GM12873 (cell line): ENCODE measurements around the gene MYOT.

ENCODE experiments used
- CTCF ChIP-seq: IDR thresholded peaks from 2 replicates; pipeline ENCODE4 v1.5.1; 2012; ENCODE audit warnings: low read depth, mild to moderate bottlenecking, moderate library complexity, low read length, control low read depth; ENCODE audit not compliant: insufficient read depth; ENCODE audit errors: missing control alignments

Gene MYOT

GRCh38 chr5:137856916-137857862, 10.5 kb upstream of the MYOT start:
- no peak for TF ChIP-seq CTCF

GRCh38 chr5:137858223-137858916, 9.3 kb upstream of the MYOT start:
- TF ChIP-seq CTCF, result no peak

GRCh38 chr5:137858954-137859353, 8.7 kb upstream of the MYOT start:
- TF ChIP-seq CTCF, result no peak

GRCh38 chr5:137862251-137862650, 5.4 kb upstream of the MYOT start:
- no peak for TF ChIP-seq CTCF

DNA sequence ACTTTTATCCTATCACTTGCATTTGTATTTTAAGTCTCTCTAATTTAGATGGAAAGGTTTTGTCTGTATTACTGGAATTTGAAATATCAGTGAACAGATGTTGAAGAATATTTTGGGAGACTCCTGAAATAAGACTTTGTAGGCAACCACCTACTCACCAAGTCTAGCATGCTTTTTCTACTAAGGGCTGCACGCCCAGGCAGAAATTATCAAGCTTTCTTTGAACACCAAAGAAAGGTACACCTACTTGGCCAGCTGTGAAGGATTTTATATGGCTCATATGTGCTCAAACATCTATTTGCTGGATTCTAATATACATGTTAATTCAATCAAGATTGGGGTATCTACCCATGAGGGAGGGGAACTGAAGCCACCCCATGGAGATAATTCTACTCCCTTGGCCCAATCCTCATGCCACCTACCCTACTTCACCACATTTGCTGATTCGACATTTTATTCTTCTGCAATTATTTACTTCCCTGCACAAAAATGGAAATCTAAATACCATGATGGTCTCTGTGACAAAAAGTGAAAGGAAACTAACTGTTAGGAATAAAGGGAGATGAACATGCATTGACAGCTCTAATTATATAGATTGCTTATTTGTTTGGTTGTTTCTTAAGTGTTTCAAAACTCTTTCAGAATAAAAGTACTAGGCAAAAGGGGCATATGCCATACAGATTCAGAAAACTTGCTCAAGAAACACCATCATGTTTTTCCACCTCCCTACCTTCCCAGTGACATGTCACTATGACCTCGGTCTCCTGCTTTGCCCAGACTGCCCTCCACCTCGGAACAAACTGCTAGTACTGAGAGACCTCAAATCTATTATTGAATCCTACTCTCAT, 895 bp upstream of the MYOT start:
- TF ChIP-seq CTCF, result no peak

DNA sequence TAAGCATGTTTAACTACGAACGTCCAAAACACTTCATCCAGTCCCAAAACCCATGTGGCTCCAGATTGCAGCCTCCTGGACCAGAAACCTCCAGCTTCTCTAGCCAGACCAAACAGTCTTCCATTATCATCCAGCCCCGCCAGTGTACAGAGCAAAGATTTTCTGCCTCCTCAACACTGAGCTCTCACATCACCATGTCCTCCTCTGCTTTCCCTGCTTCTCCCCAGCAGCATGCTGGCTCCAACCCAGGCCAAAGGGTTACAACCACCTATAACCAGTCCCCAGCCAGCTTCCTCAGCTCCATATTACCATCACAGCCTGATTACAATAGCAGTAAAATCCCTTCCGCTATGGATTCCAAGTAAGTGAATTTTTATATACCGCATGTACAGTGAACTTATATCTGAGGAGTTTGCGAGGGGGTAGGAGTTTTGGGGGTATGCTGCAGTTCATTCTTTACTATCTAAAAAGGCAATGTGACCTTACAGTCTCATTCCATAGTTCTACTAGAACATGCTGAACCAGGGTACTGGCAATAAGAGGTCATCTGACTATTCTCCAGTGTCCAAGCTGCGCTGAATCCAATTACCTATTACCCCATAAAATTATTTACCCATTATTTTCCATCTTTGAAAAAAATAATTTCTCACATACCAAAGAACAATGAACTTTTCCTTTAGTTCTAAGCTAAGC, 3.1 kb downstream of the MYOT start:
- no peak for TF ChIP-seq CTCF
